Right lobe of liver (tissue), 6 donors: ENCODE data around the gene ARHGAP4. TPM values are rescaled to one million over a fixed set of nuclear protein-coding genes. Genes with fewer than 3 reads are reported as not detected.
A peak's percentile ranks its signal among the peaks of the same experiment; 100 is the strongest.

Source experiments
- ATAC-seq, 4 donors: fragments of 200-7000 bp; cut with Tn5 transposase; one replicate each; pipeline ENCODE4 v1.9.1; 2020; ENCODE audit warnings: mild to moderate bottlenecking in 4 of 4, moderate library complexity in 4 of 4
- DNase-seq, 3 donors: peaks; one replicate each; pipeline ENCODE4 v3.0.0-alpha.2; 2020
- H3K27ac ChIP-seq, 3 donors: fragments of 200-600 bp; one replicate each; pipeline ENCODE4 v1.8.0; 2022
- H3K27me3 ChIP-seq, 2 donors: fragments of 200-600 bp; one replicate each; pipeline ENCODE4 v1.8.0; 2022
- H3K36me3 ChIP-seq, 4 donors: fragments of 200-600 bp; sonication (generic) in 1 of 4; one replicate each; pipeline versions ENCODE4 v1.5.1 to v1.8.0; 2017 to 2022; ENCODE audit warnings: control low read depth in 1 of 4
- H3K4me1 ChIP-seq, 4 donors: fragments of 200-600 bp; sonication (generic) in 1 of 4; one replicate each; pipeline versions ENCODE4 v1.5.1 to v1.8.0; 2017 to 2022; ENCODE audit warnings: control low read depth in 1 of 4
- H3K4me3 ChIP-seq, 3 donors: fragments of 200-600 bp; one replicate each; pipeline ENCODE4 v1.8.0; 2022
- H3K9me3 ChIP-seq, 4 donors: fragments of 200-600 bp; sonication (generic) in 1 of 4; one replicate each; pipeline versions ENCODE4 v1.5.1 to v1.8.0; 2017 to 2022; ENCODE audit warnings: control low read depth in 1 of 4
- CTCF ChIP-seq, 4 donors: fragments of 200-600 bp in 3 of 4; fragments of 450-650 bp in 1 of 4; IDR thresholded peaks; one replicate each; pipeline versions ENCODE4 v1.5.1 to v1.8.0; 2016 to 2022; ENCODE audit warnings: antibody characterized with exemption in 4 of 4, mild to moderate bottlenecking in 2 of 4
- POLR2A ChIP-seq: fragments of 450-650 bp; IDR thresholded peaks from one replicate; pipeline ENCODE4 v1.6.1; 2017; ENCODE audit warnings: antibody characterized with exemption, mild to moderate bottlenecking
- WGBS: methylation state at CpG from one replicate; pipeline ENCODE4 v1.1.6; 2018; ENCODE audit warnings: low coverage, low lambda C conversion rate; ENCODE audit not compliant: insufficient coverage; ENCODE audit errors: missing lambda C conversion rate; 5-methylcytosine and 5-hydroxymethylcytosine counted together
- intact Hi-C, 2 donors: fragments of 100-400 bp; cut with DNase I; formaldehyde crosslinking; loops; one replicate each; pipeline versions ENCODE4 v1.11.2 to v1.14.1; 2022
- total RNA-seq, 6 experiments: library from RNA; depleted of rRNA in 2 of 6; stranded (reverse); fragments of >200 nt in 2 of 6; fragmentation: NEBNext Ultra II Directional in 3 of 6; extraction: Animal tissue kit (Norgen Biotek cat#: 25700) in 3 of 6; gene quantifications; one replicate each; pipeline versions ENCODE4 v1.1.0 to v1.2.4, GENCODE V29; 2016 to 2023
- donor health status: DM: no; HTN: yes; CAD: no.
- donor health status: DM: no; HTN: no; CAD: no.
- donor health status: DM: no; HTN: no; CAD: no.
- donor health status: DM: no; HTN: yes; CAD: no.
- donor health status: DM: no; HTN: yes; CAD: no.

The ARHGAP4 gene
- total RNA-seq, 6 experiments from 2014 or later, result 5.5 to 11.9 (median 8.7) TPM

- TF ChIP-seq POLR2A (no peak), CTCF (IDR thresholded peaks at IDR 0.05) (no peak)
- intact Hi-C loops, result no loop called here
- Histone ChIP-seq H3K36me3 (no peaks in the 10 kb centered on the region), H3K27ac (no peak overlapping the region), H3K4me1 (no peaks in the 10 kb centered on the region), H3K27me3 (no peaks in the 10 kb centered on the region), H3K9me3 (no peaks in the 10 kb centered on the region), H3K4me3 (no peak overlapping the region)
- ATAC-seq, result no peak
- no peak for DNase-seq
- WGBS, result 74% methylated on average over 8 of the region's 23 CpGs
Measured at GRCh38 chrX:153908219-153908860, 17.7 kb downstream of the ARHGAP4 start.

GRCh38 chrX:153907456-153907855, 18.6 kb downstream of the ARHGAP4 start:
- no CpG with 5 or more reads among the region's 12 CpGs for WGBS
- H3K4me3 ChIP-seq, result no peak overlapping the region
- no peaks in the 10 kb centered on the region for H3K9me3 ChIP-seq
- TF ChIP-seq CTCF (IDR thresholded peaks at IDR 0.05), result no peak
- no peak for TF ChIP-seq POLR2A
- DNase-seq (no peak), ATAC-seq (no peak)
- no peak overlapping the region for H3K27ac ChIP-seq
- no peaks in the 10 kb centered on the region for H3K36me3 ChIP-seq
- H3K27me3 ChIP-seq, result no peaks in the 10 kb centered on the region
- intact Hi-C loops, result no loop called here
- H3K4me1 ChIP-seq, result no peaks in the 10 kb centered on the region

GRCh38 chrX:153906126-153906917, 19.7 kb downstream of the ARHGAP4 start:
- ATAC-seq, result peak in 1 of 4 donors; percentile 10

GRCh38 chrX:153905481-153906095, 20.5 kb downstream of the ARHGAP4 start:
- TF ChIP-seq POLR2A, result no peak
- no peak for TF ChIP-seq CTCF (IDR thresholded peaks at IDR 0.05)
- no peaks in the 10 kb centered on the region for H3K36me3 ChIP-seq
- intact Hi-C loops, result no loop called here
- no peak for DNase-seq
- H3K4me1 ChIP-seq, result no peaks in the 10 kb centered on the region
- no peak overlapping the region for H3K4me3 ChIP-seq
- no peak overlapping the region for H3K27ac ChIP-seq
- no CpG with 5 or more reads among the region's 32 CpGs for WGBS
- no peaks in the 10 kb centered on the region for H3K27me3 ChIP-seq
- ATAC-seq, result no peak
- no peaks in the 10 kb centered on the region for H3K9me3 ChIP-seq

More at GRCh38 chrX:153906126-153906917, 19.7 kb downstream of the ARHGAP4 start:
- Histone ChIP-seq H3K4me3 (no peak overlapping the region), H3K4me1 (no peaks in the 10 kb centered on the region), H3K27me3 (no peaks in the 10 kb centered on the region), H3K36me3 (no peaks in the 10 kb centered on the region), H3K9me3 (no peaks in the 10 kb centered on the region), H3K27ac (no peak overlapping the region)
- TF ChIP-seq CTCF (IDR thresholded peaks at IDR 0.05), result no peak
- no peak for TF ChIP-seq POLR2A
- intact Hi-C loops, result no loop called here
- DNase-seq, result no peak
- WGBS, result 40% methylated on average over 1 of the region's 27 CpGs
